Neuronal stem cell (in vitro differentiated cells): Measurements from ENCODE around the gene CELSR2.

Experiments used
- DNase-seq: peaks from one replicate; pipeline ENCODE4 v3.0.0-alpha.2; 2013; ENCODE audit warnings: low spot score
- H2AFZ ChIP-seq: one replicate; pipeline ENCODE4 v1.6.1; 2013; ENCODE audit warnings: mild to moderate bottlenecking, low read length, inconsistent platforms
- H2AK5ac ChIP-seq: 2 replicates; pipeline ENCODE4 v1.6.1; 2013; ENCODE audit warnings: low read depth, mild to moderate bottlenecking, inconsistent platforms, low read length, moderate library complexity, mixed read lengths
- H2BK120ac ChIP-seq: 2 replicates; pipeline ENCODE4 v1.6.1; 2013; ENCODE audit warnings: low read depth, mild to moderate bottlenecking, inconsistent platforms, low read length, moderate library complexity, mixed read lengths
- H2BK12ac ChIP-seq: one replicate; pipeline ENCODE4 v1.6.1; 2013; ENCODE audit warnings: low read length, inconsistent platforms
- H2BK15ac ChIP-seq: 2 replicates; pipeline ENCODE4 v1.6.1; 2013; ENCODE audit warnings: mild to moderate bottlenecking, low read length, inconsistent platforms, mixed read lengths
- H2BK5ac ChIP-seq: one replicate; pipeline ENCODE4 v1.6.1; 2013; ENCODE audit warnings: inconsistent platforms, mild to moderate bottlenecking, low read length, moderate library complexity
- H3K14ac ChIP-seq: one replicate; pipeline ENCODE4 v1.6.1; 2013; ENCODE audit warnings: low read length, inconsistent platforms
- H3K18ac ChIP-seq: 2 replicates; pipeline ENCODE4 v1.6.1; 2013; ENCODE audit warnings: low read length, inconsistent platforms
- H3K23ac ChIP-seq: 2 replicates; pipeline ENCODE4 v1.6.1; 2013; ENCODE audit warnings: low read depth, mild to moderate bottlenecking, mixed read lengths, low read length, inconsistent platforms; ENCODE audit not compliant: poor library complexity
- H3K27ac ChIP-seq: replicated peaks from 3 replicates; pipeline ENCODE4 v1.5.1; 2013; ENCODE audit warnings: low read length, inconsistent platforms
- H3K27me3 ChIP-seq, 3 experiments: 2 replicates each; pipeline ENCODE4 v1.6.1; 2013; ENCODE audit warnings: low read length in 3 of 3, mild to moderate bottlenecking in 2 of 3, inconsistent platforms in 1 of 3, low read depth in 1 of 3, mixed read lengths in 1 of 3, moderate library complexity in 1 of 3; ENCODE audit not compliant: control insufficient read depth in 3 of 3, insufficient read depth in 3 of 3
- H3K36me3 ChIP-seq, 2 donors: replicated peaks in 1 of 2; 2 replicates each; pipeline ENCODE4 v1.6.1; 2013; ENCODE audit warnings: low read length in 2 of 2; ENCODE audit not compliant: control insufficient read depth in 2 of 2, insufficient read depth in 2 of 2
- H3K4ac ChIP-seq: 2 replicates; pipeline ENCODE4 v1.6.1; 2013; ENCODE audit warnings: inconsistent platforms, mild to moderate bottlenecking, low read length, moderate library complexity
- H3K4me1 ChIP-seq, 2 donors: 1 replicate in 1 of 2; 2 replicates in 1 of 2; pipeline ENCODE4 v1.6.1; 2013; ENCODE audit warnings: low read length in 2 of 2, low read depth in 1 of 2; ENCODE audit not compliant: control insufficient read depth in 2 of 2, insufficient read depth in 1 of 2
- H3K4me2 ChIP-seq: one replicate; pipeline ENCODE4 v1.6.1; 2013; ENCODE audit warnings: mild to moderate bottlenecking, low read length, inconsistent platforms; ENCODE audit not compliant: insufficient read depth, poor library complexity, severe bottlenecking
- H3K4me3 ChIP-seq, 2 donors: 2 replicates each; pipeline ENCODE4 v1.5.1; 2013; ENCODE audit warnings: low read length in 2 of 2, mild to moderate bottlenecking in 2 of 2, inconsistent platforms in 1 of 2, moderate library complexity in 1 of 2
- H3K79me1 ChIP-seq: one replicate; pipeline ENCODE4 v1.6.1; 2013; ENCODE audit warnings: low read depth, mild to moderate bottlenecking, inconsistent platforms, low read length, moderate library complexity
- H3K9ac ChIP-seq: one replicate; pipeline ENCODE4 v1.6.1; 2013; ENCODE audit warnings: mild to moderate bottlenecking, low read depth, low read length, inconsistent platforms; ENCODE audit not compliant: poor library complexity
- H3K9me3 ChIP-seq, 2 donors: replicated peaks in 1 of 2; 2 replicates each; pipeline versions ENCODE3 to v1.6.1; 2013; ENCODE audit warnings: low read length in 2 of 2, mild to moderate bottlenecking in 2 of 2, inconsistent platforms in 1 of 2, low read depth in 1 of 2, mixed read lengths in 1 of 2, moderate library complexity in 1 of 2; ENCODE audit not compliant: control insufficient read depth in 2 of 2, insufficient read depth in 1 of 2
- H4K8ac ChIP-seq: one replicate; pipeline ENCODE4 v1.6.1; 2013; ENCODE audit warnings: low read depth, mild to moderate bottlenecking, inconsistent platforms, low read length, moderate library complexity
- H4K91ac ChIP-seq: one replicate; pipeline ENCODE4 v1.6.1; 2013; ENCODE audit warnings: low read length, low read depth, mild to moderate bottlenecking, inconsistent platforms; ENCODE audit not compliant: poor library complexity
- WGBS, 2 donors: extraction: QIAGEN DNeasy Blood & Tissue Kit; methylation state at CpG; one replicate each; pipeline ENCODE4 v1.1.7; 2013; ENCODE audit warnings: missing lambda C conversion rate in 2 of 2, mixed read lengths in 1 of 2; ENCODE audit not compliant: insufficient read length in 2 of 2, insufficient replicate concordance in 1 of 2; ENCODE audit errors: extremely low coverage in 2 of 2; 5-methylcytosine and 5-hydroxymethylcytosine counted together

The CELSR2 gene

GRCh38 chr1:109210058-109210457 lies 39.3 kb upstream of the CELSR2 start:
- no peak overlapping the region for H3K18ac ChIP-seq
- H2AFZ ChIP-seq: no peak overlapping the region
- H2BK5ac ChIP-seq: no peak overlapping the region
- H3K79me1 ChIP-seq: peaks cover 4% of the 10 kb centered on the region
- H3K27me3 ChIP-seq: no peaks in the 10 kb centered on the region
- H2BK12ac ChIP-seq: no peak overlapping the region
- no peak overlapping the region for H3K4me3 ChIP-seq
- no CpG with 5 or more reads among the region's 8 CpGs for WGBS, 2 donors
- H3K4me2 ChIP-seq: no peak overlapping the region
- no peak overlapping the region for H3K9ac ChIP-seq
- no peak overlapping the region for H4K91ac ChIP-seq
- H3K4me1 ChIP-seq: peaks cover 3 to 5% of the 10 kb centered on the region in 2 donors
- no peak overlapping the region for H3K4ac ChIP-seq
- H4K8ac ChIP-seq: no peak overlapping the region
- H3K9me3 ChIP-seq: peaks cover 0 to 2% of the 10 kb centered on the region in 2 donors
- DNase-seq: no peak
- H2BK15ac ChIP-seq: peak overlapping the region; percentile 25
- H2AK5ac ChIP-seq: no peak overlapping the region
- H3K27ac ChIP-seq: no peak overlapping the region
- no peaks in the 10 kb centered on the region for H3K36me3 ChIP-seq
- no peak overlapping the region for H3K14ac ChIP-seq
- no peak overlapping the region for H3K23ac ChIP-seq
- no peak overlapping the region for H2BK120ac ChIP-seq

- Histone ChIP-seq H3K4me2 (peak overlapping the region; percentile 43), H4K91ac (no peak overlapping the region), H2AK5ac (no peak overlapping the region), H2BK12ac (no peak overlapping the region), H2BK5ac (peak overlapping the region; percentile 99), H3K4me1 (peaks cover 3 to 10% of the 10 kb centered on the region in 2 donors), H3K79me1 (peaks cover 4% of the 10 kb centered on the region), H3K9ac (peak overlapping the region; percentile 83), H3K27me3 (no peaks in the 10 kb centered on the region), H3K4ac (no peak overlapping the region), H3K14ac (no peak overlapping the region), H3K36me3 (peaks cover 0 to 26% of the 10 kb centered on the region in 2 donors), H3K23ac (peak overlapping the region; percentile 98), H2BK120ac (no peak overlapping the region), H3K4me3 (peak overlapping the region in 1 of 2 donors; percentile 96), H2BK15ac (no peak overlapping the region), H4K8ac (no peak overlapping the region), H3K27ac (peak overlapping the region; percentile 18), H3K18ac (peak overlapping the region; percentile 94), H3K9me3 (peaks cover 2% of the 10 kb centered on the region in 2 donors), H2AFZ (peak overlapping the region; percentile 86)
- DNase-seq: no peak
- whole genome bisulfite sequencing, 2 donors: no CpG with 5 or more reads among the region's 10 CpGs
Measured at GRCh38 chr1:109213345-109213823, 36.0 kb upstream of the CELSR2 start.

GRCh38 chr1:109213824-109214693 lies 35.3 kb upstream of the CELSR2 start, which contains the start of gene SARS1:
TSS of gene SARS1 (plus strand) at chr1:109213918. CDS start at chr1:109213993, 75 bp downstream.
- H2AK5ac ChIP-seq: no peak within 1 kb of the TSS
- H2BK5ac ChIP-seq: peak within 1 kb of the TSS; percentile 99
- no peak within 1 kb of the TSS for H3K4ac ChIP-seq
- peak within 1 kb of the TSS; percentile 96 to 97 for H3K4me3 ChIP-seq
- peak within 1 kb of the TSS; percentile 72 for H3K27ac ChIP-seq
- H3K27me3 ChIP-seq: no peaks in the 10 kb centered on the region
- H3K4me1 ChIP-seq: peaks cover 3 to 10% of the 10 kb centered on the region in 2 donors
- peak within 1 kb of the TSS; percentile 86 for H4K8ac ChIP-seq
- H3K4me2 ChIP-seq: peak within 1 kb of the TSS; percentile 97
- H2BK15ac ChIP-seq: no peak within 1 kb of the TSS
- H3K79me1 ChIP-seq: peaks cover 4% of the 10 kb centered on the region
- no CpG with 5 or more reads among the region's 64 CpGs for WGBS, 2 donors
- H2BK12ac ChIP-seq: peak within 1 kb of the TSS; percentile 5
- no peak within 1 kb of the TSS for H2BK120ac ChIP-seq
- peaks cover 0 to 30% of the 10 kb centered on the region in 2 donors for H3K36me3 ChIP-seq
- H3K9me3 ChIP-seq: peaks cover 4 to 6% of the 10 kb centered on the region in 2 donors
- H3K23ac ChIP-seq: peak within 1 kb of the TSS; percentile 98
- H2AFZ ChIP-seq: peak within 1 kb of the TSS; percentile 86
- DNase-seq: peak; percentile 86
- H3K18ac ChIP-seq: peak within 1 kb of the TSS; percentile 96
- peak within 1 kb of the TSS; percentile 47 for H3K14ac ChIP-seq
- peak within 1 kb of the TSS; percentile 97 for H3K9ac ChIP-seq
- no peak within 1 kb of the TSS for H4K91ac ChIP-seq
